Esophagus squamous epithelium (tissue), 5 donors: ENCODE data around the gene SDHB. TPM values are rescaled to one million over a fixed set of nuclear protein-coding genes. Genes with fewer than 3 reads are reported as not detected.

Source experiments
- DNase-seq: peaks from one replicate; lab custom pipeline; 2025; lab: John Stamatoyannopoulos, UW
- H3K27ac ChIP-seq, 4 donors: fragments of 200-600 bp; sonication (generic); one replicate each; pipeline ENCODE4 v1.5.1; 2016 to 2019; ENCODE audit warnings: mild to moderate bottlenecking in 1 of 4
- H3K27me3 ChIP-seq, 4 donors: fragments of 200-600 bp; sonication (generic); 1 replicate in 3 of 4; 2 replicates in 1 of 4; pipeline versions ENCODE4 v1.5.1 to v1.6.0; 2017 to 2021; ENCODE audit warnings: antibody characterized with exemption in 1 of 4
- H3K36me3 ChIP-seq, 3 donors: fragments of 200-600 bp; sonication (generic); one replicate each; pipeline ENCODE4 v1.5.1; 2016 to 2019
- H3K4me1 ChIP-seq, 3 donors: fragments of 200-600 bp; sonication (generic); one replicate each; pipeline ENCODE4 v1.5.1; 2017 to 2019
- H3K4me3 ChIP-seq, 4 donors: fragments of 200-600 bp; sonication (generic); 1 replicate in 3 of 4; 2 replicates in 1 of 4; pipeline ENCODE4 v1.5.1; 2016 to 2019; ENCODE audit warnings: mild to moderate bottlenecking in 2 of 4, moderate library complexity in 1 of 4
- H3K9me3 ChIP-seq, 3 donors: fragments of 200-600 bp; sonication (generic); one replicate each; pipeline ENCODE4 v1.5.1; 2016 to 2019
- CTCF ChIP-seq, 6 experiments: fragments of 450-650 bp in 4 of 6; fragments of 200-600 bp in 2 of 6; sonication (generic) in 2 of 6; IDR thresholded peaks; one replicate each; pipeline ENCODE4 v1.5.1; 2016 to 2019; ENCODE audit warnings: antibody characterized with exemption in 6 of 6, mild to moderate bottlenecking in 4 of 6, moderate library complexity in 4 of 6
- POLR2A ChIP-seq, 4 donors: fragments of 450-650 bp; IDR thresholded peaks; one replicate each; pipeline ENCODE4 v1.6.1; 2017; ENCODE audit warnings: antibody characterized with exemption in 4 of 4, mild to moderate bottlenecking in 4 of 4, moderate library complexity in 3 of 4
- WGBS, 2 donors: methylation state at CpG; one replicate each; pipeline ENCODE4 v1.1.5; 2018; 5-methylcytosine and 5-hydroxymethylcytosine counted together
- intact Hi-C: fragments of 100-400 bp; cut with DNase I; formaldehyde crosslinking; loops from one replicate; pipeline ENCODE4 v1.15.0; 2022
- total RNA-seq, 4 donors: library from RNA; depleted of rRNA; stranded (reverse); fragments of >200 nt; gene quantifications; one replicate each; pipeline ENCODE4 v1.1.0, GENCODE V29; 2016
- donor health status: DM: yes; HTN: yes; CAD: no.

Gene SDHB
- total RNA-seq, 4 donors from 2014 or later = 78.4 to 137 (median 119) TPM

GRCh38 chr1:16969057-16969611 lies 84.7 kb downstream of the SDHB start:
- 86 to 87% methylated on average over 11 of the region's 14 CpGs for WGBS, 2 donors

More at GRCh38 chr1:16969057-16969611, 84.7 kb downstream of the SDHB start:
- H3K4me3 ChIP-seq = no peak overlapping the region
- no peak for DNase-seq
- H3K36me3 ChIP-seq = peaks cover 0 to 74% (median 25%) of the 10 kb centered on the region in 3 donors
- intact Hi-C loops = no loop called here
- no peaks in the 10 kb centered on the region for H3K9me3 ChIP-seq
- H3K27ac ChIP-seq = no peak overlapping the region
- no peak for TF ChIP-seq POLR2A (IDR thresholded peaks at IDR 0.05)
- no peak for TF ChIP-seq CTCF (IDR thresholded peaks at IDR 0.05)
- no peaks in the 10 kb centered on the region for H3K27me3 ChIP-seq
- H3K4me1 ChIP-seq = peaks cover 0 to 12% (median 10%) of the 10 kb centered on the region in 3 donors

Other genes starting within 250 kb of the SDHB start
- gene RNU1-2, start 158.1 kb downstream of the SDHB start, total RNA-seq = under 1 TPM; under 0.01 TPM
- 10 to 100 TPM in 3 of 4 donors, 1 to 10 TPM in 1; 8.5 to 43.1 (median 30.2) TPM for gene CROCC, start 132.1 kb downstream of the SDHB start, total RNA-seq
- gene MFAP2, start 73.4 kb downstream of the SDHB start, total RNA-seq = 10 to 100 TPM in 1 of 4 donors, 1 to 10 TPM in 1, under 1 TPM in 1, not detected in 1; 0.70 to 10.5 (median 4.2) TPM
- 10 to 100 TPM; 23.8 to 66.5 (median 41.8) TPM for gene ATP13A2, start 42.1 kb downstream of the SDHB start, total RNA-seq
- 1 to 10 TPM in 2 of 4 donors, under 1 TPM in 2; 0.57 to 2.1 (median 1.1) TPM for gene PADI2, start 65.4 kb upstream of the SDHB start, total RNA-seq
- 100 to 1,000 TPM in 2 of 4 donors, 10 to 100 TPM in 2; 45.3 to 121 (median 75.1) TPM for gene PADI1, start 151.1 kb upstream of the SDHB start, total RNA-seq
- 1 to 10 TPM in 3 of 4 donors, under 1 TPM in 1; 0.64 to 9.9 (median 2.3) TPM for gene PADI3, start 195.1 kb upstream of the SDHB start, total RNA-seq